HepG2 (cell line): ENCODE measurements around the gene NOTCH3. TPM values are rescaled to one million over a fixed set of nuclear protein-coding genes. Genes with fewer than 3 reads are reported as not detected.
A peak's percentile ranks its signal among the peaks of the same experiment; 100 is the strongest.

ENCODE experiments used
- ATF5 ChIP-seq: sonication (generic); formaldehyde crosslinking; IDR thresholded peaks from 2 replicates; pipeline ENCODE4 v1.4.0; 2020; ENCODE audit warnings: mild to moderate bottlenecking, low read depth, missing genetic modification reagents
- CTCF ChIP-seq: sonication (generic); formaldehyde crosslinking; IDR thresholded peaks from 2 replicates; pipeline ENCODE4 v1.5.0; 2020; ENCODE audit warnings: mild to moderate bottlenecking, missing genetic modification reagents, moderate library complexity
- ELF3 ChIP-seq: IDR thresholded peaks from 2 replicates; pipeline ENCODE4 v1.6.1; 2016; ENCODE audit warnings: missing genetic modification reagents, missing compliant biosample characterization
- FOXK1 ChIP-seq: sonication (generic); formaldehyde crosslinking; IDR thresholded peaks from 2 replicates; pipeline ENCODE4 v1.4.0; 2020; ENCODE audit warnings: low read depth, missing genetic modification reagents, borderline replicate concordance
- GLI4 ChIP-seq: sonication (generic); formaldehyde crosslinking; IDR thresholded peaks from 2 replicates; pipeline ENCODE4 v1.5.1; 2020; ENCODE audit warnings: missing genetic modification reagents, mild to moderate bottlenecking, moderate library complexity, borderline replicate concordance
- GTF2F1 ChIP-seq: fragments of 150-350 bp; IDR thresholded peaks from 2 replicates; pipeline ENCODE4 v1.6.1; 2014; ENCODE audit warnings: low read length
- HDAC2 ChIP-seq: sonication (generic); formaldehyde crosslinking; IDR thresholded peaks from 2 replicates; pipeline ENCODE4 v1.4.0; 2020; ENCODE audit warnings: missing genetic modification reagents
- HMG20B ChIP-seq: conservative IDR thresholded peaks from 2 replicates; pipeline ENCODE4 v1.6.1; 2016; ENCODE audit warnings: missing genetic modification reagents, missing compliant biosample characterization
- HOXA7 ChIP-seq: sonication (generic); formaldehyde crosslinking; IDR thresholded peaks from 2 replicates; pipeline ENCODE4 v1.8.1; 2022; ENCODE audit warnings: mild to moderate bottlenecking, missing genetic modification reagents, moderate library complexity
- KDM5B ChIP-seq: sonication (generic); formaldehyde crosslinking; IDR thresholded peaks from 2 replicates; pipeline ENCODE4 v1.4.0; 2020; ENCODE audit warnings: missing genetic modification reagents, mild to moderate bottlenecking, borderline replicate concordance
- MBD4 ChIP-seq: IDR thresholded peaks from 2 replicates; pipeline ENCODE4 v1.6.1; 2012; ENCODE audit warnings: low read length, inconsistent platforms, borderline replicate concordance
- RBFOX2 ChIP-seq: fragments of 200-400 bp; formaldehyde crosslinking; IDR thresholded peaks from 2 replicates; pipeline ENCODE4 v1.6.1; 2017; ENCODE audit warnings: low read depth, mild to moderate bottlenecking, low read length
- RFX1 ChIP-seq: fragments of 450-650 bp; IDR thresholded peaks from 2 replicates; pipeline ENCODE4 v1.6.1; 2017
- SALL1 ChIP-seq: sonication (generic); formaldehyde crosslinking; IDR thresholded peaks from 2 replicates; pipeline ENCODE4 v1.8.0; 2022; ENCODE audit warnings: mild to moderate bottlenecking, missing genetic modification reagents
- SALL2 ChIP-seq: sonication (generic); formaldehyde crosslinking; IDR thresholded peaks from 2 replicates; pipeline ENCODE4 v1.8.1; 2023; ENCODE audit warnings: mild to moderate bottlenecking, missing genetic modification reagents, inconsistent platforms
- SIN3B ChIP-seq: fragments of 150-350 bp; IDR thresholded peaks from 2 replicates; pipeline ENCODE4 v1.6.1; 2014; ENCODE audit warnings: low read length
- SMC3 ChIP-seq: IDR thresholded peaks from 2 replicates; pipeline ENCODE4 v1.6.1; 2011; ENCODE audit warnings: low read length, improper control_type of control experiment
- USF2 ChIP-seq, 2 experiments: sonication (generic) in 1 of 2; formaldehyde crosslinking in 1 of 2; IDR thresholded peaks; 2 replicates each; pipeline versions ENCODE4 v1.5.1 to v1.6.1; 2011 to 2020; ENCODE audit warnings: borderline replicate concordance in 1 of 2, low read depth in 1 of 2, low read length in 1 of 2, mild to moderate bottlenecking in 1 of 2, missing genetic modification reagents in 1 of 2, moderate library complexity in 1 of 2
- ZFP1 ChIP-seq: IDR thresholded peaks from 2 replicates; pipeline ENCODE4 v1.6.1; 2016
- ZFX ChIP-seq: sonication (generic); formaldehyde crosslinking; IDR thresholded peaks from 2 replicates; pipeline ENCODE4 v1.4.0; 2020; ENCODE audit warnings: mild to moderate bottlenecking, low read depth, missing genetic modification reagents, moderate library complexity
- ZNF225 ChIP-seq: sonication (generic); formaldehyde crosslinking; IDR thresholded peaks from 2 replicates; pipeline ENCODE4 v1.4.0; 2020; ENCODE audit warnings: mild to moderate bottlenecking, missing genetic modification reagents
- ZNF333 ChIP-seq: sonication (generic); formaldehyde crosslinking; IDR thresholded peaks from 2 replicates; pipeline ENCODE4 v1.4.0; 2020; ENCODE audit warnings: mild to moderate bottlenecking, missing genetic modification reagents, borderline replicate concordance
- ZNF350 ChIP-seq: sonication (generic); formaldehyde crosslinking; IDR thresholded peaks from 2 replicates; pipeline ENCODE4 v1.4.0; 2020; ENCODE audit warnings: mild to moderate bottlenecking, low read depth, missing genetic modification reagents, borderline replicate concordance
- ZNF382 ChIP-seq: sonication (generic); formaldehyde crosslinking; IDR thresholded peaks from 2 replicates; pipeline ENCODE4 v1.5.0; 2020; ENCODE audit warnings: missing genetic modification reagents, mild to moderate bottlenecking, borderline replicate concordance
- ZNF563 ChIP-seq: sonication (generic); formaldehyde crosslinking; IDR thresholded peaks from 2 replicates; pipeline ENCODE4 v1.8.0; 2022; ENCODE audit warnings: mild to moderate bottlenecking, moderate library complexity, missing genetic modification reagents
- ZNF672 ChIP-seq: sonication (generic); formaldehyde crosslinking; IDR thresholded peaks from 2 replicates; pipeline ENCODE4 v1.8.1; 2022; ENCODE audit warnings: missing genetic modification reagents
- ZNF678 ChIP-seq: sonication (generic); formaldehyde crosslinking; IDR thresholded peaks from 2 replicates; pipeline ENCODE4 v1.4.0; 2020; ENCODE audit warnings: mild to moderate bottlenecking, missing genetic modification reagents
- ZNF841 ChIP-seq: sonication (generic); formaldehyde crosslinking; IDR thresholded peaks from 2 replicates; pipeline ENCODE4 v1.8.1; 2023; ENCODE audit warnings: missing genetic modification reagents, borderline replicate concordance
- polyA plus RNA-seq, 8 experiments: library from polyadenylated mRNA; depleted of rRNA in 3 of 8; stranded (reverse) in 7 of 8; unstranded in 1 of 8; fragments of >200 nt; fragmentation: Illumina TruSeq in 4 of 8; extraction: Trizol in 4 of 8; gene quantifications; 2 replicates each; pipeline versions ENCODE4 v1.2.1 to v1.2.3, GENCODE V29; 2011 to 2016; ENCODE audit warnings: low read depth in 4 of 8, missing spikeins in 1 of 8, mixed read lengths in 1 of 8; ENCODE audit not compliant: insufficient read depth in 1 of 8
- total RNA-seq, 5 experiments: library from RNA; depleted of rRNA; stranded (reverse); fragments of >200 nt; fragmentation: Illumina TruSeq; extraction: Trizol; gene quantifications; 2 replicates each; pipeline ENCODE4 v1.2.3, GENCODE V29; 2016; ENCODE audit warnings: low read depth in 1 of 5

NOTCH3 gene
- total and polyA plus RNA-seq, 2 of the 13 experiments (the other 11 are each of a cell fraction or from before 2014, with no cell fraction given): 0.09 to 0.28 TPM

GRCh38 chr19:15124572-15125231 is 76.1 kb downstream of the NOTCH3 start (continued):
- no peak; the same call in 1 of the 2 replicates for TF ChIP-seq KDM5B (CRISPR knock-in tag)
- TF ChIP-seq SIN3B: no peak
- TF ChIP-seq HMG20B (CRISPR knock-in tag): no peak
- no peak for TF ChIP-seq ZNF841 (CRISPR knock-in tag)
- no peak for TF ChIP-seq ZNF382 (CRISPR knock-in tag)
- TF ChIP-seq MBD4: no peak
- no peak for TF ChIP-seq CTCF (CRISPR knock-in tag)
- no peak for TF ChIP-seq GLI4 (CRISPR knock-in tag)
- TF ChIP-seq ZNF333 (CRISPR knock-in tag): no peak; the same call in 1 of the 2 replicates
- TF ChIP-seq USF2 (IDR thresholded peaks at IDR 0.05; ENCODE audit: low read depth, low read length): no peak
- TF ChIP-seq USF2 (CRISPR knock-in tag; IDR thresholded peaks at IDR 0.05; ENCODE audit: borderline replicate concordance): no peak
- TF ChIP-seq HDAC2 (CRISPR knock-in tag): 0 out of 2 replicates have a peak, but pooled peaks have one; percentile 11
- TF ChIP-seq ELF3 (CRISPR knock-in tag): peak; percentile 52; the same call in 1 of the 2 replicates
- 0 out of 2 replicates have a peak, but pooled peaks have one; percentile 70 for TF ChIP-seq ZNF563 (CRISPR knock-in tag)
- no peak for TF ChIP-seq SMC3
- TF ChIP-seq HOXA7: no peak
- TF ChIP-seq SALL2 (CRISPR knock-in tag): 0 out of 2 replicates have a peak, but pooled peaks have one; percentile 26
- TF ChIP-seq ZNF350: no peak
- no peak for TF ChIP-seq ZNF678 (CRISPR knock-in tag)
- no peak for TF ChIP-seq GTF2F1
- no peak for TF ChIP-seq ZNF225 (CRISPR knock-in tag)
- 0 out of 2 replicates have a peak, but pooled peaks have one; percentile 16 for TF ChIP-seq ZFP1
- no peak for TF ChIP-seq ZNF672 (CRISPR knock-in tag)
- peak; percentile 58 for TF ChIP-seq ZFX (CRISPR knock-in tag)
- TF ChIP-seq FOXK1 (CRISPR knock-in tag): no peak
- no peak for TF ChIP-seq ATF5 (CRISPR knock-in tag)
- TF ChIP-seq RFX1: no peak
- peak; percentile 75 for TF ChIP-seq RBFOX2
- no peak for TF ChIP-seq SALL1
